ENCODE measurements around the gene AVL9. TPM values are rescaled to one million over a fixed set of nuclear protein-coding genes. Genes with fewer than 3 reads are reported as not detected.

The AVL9 gene
- total and polyA plus RNA-seq, 9 of the 15 experiments (the other 6 are each of a cell fraction or from before 2014, with no cell fraction given) = 6.4 to 66.2 (median 30.1) TPM

- TF ChIP-seq, protein P1, sequence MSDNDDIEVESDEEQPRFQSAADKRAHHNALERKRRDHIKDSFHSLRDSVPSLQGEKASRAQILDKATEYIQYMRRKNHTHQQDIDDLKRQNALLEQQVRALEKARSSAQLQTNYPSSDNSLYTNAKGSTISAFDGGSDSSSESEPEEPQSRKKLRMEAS (CRISPR knock-in tag; IDR thresholded peaks at IDR 0.05) = 0 out of 2 replicates have a peak, but pooled peaks have one; percentile 9
- TF ChIP-seq HDAC1 (IDR thresholded peaks at IDR 0.05) (peak in 1 of 2 experiments; percentile 60; a peak in 2 of 4 replicates), HDAC2 (IDR thresholded peaks at IDR 0.05) (no peak), SAP30 (IDR thresholded peaks at IDR 0.05; ENCODE audit: borderline replicate concordance, insufficient read depth, low read depth, low read length, poor library complexity, severe bottlenecking) (peak; percentile 80), PATZ1 (CRISPR knock-in tag; IDR thresholded peaks at IDR 0.05; ENCODE audit: borderline replicate concordance) (no peak), ESRRB (CRISPR knock-in tag; IDR thresholded peaks at IDR 0.05; ENCODE audit: borderline replicate concordance) (no peak), ZNF551 (CRISPR knock-in tag; IDR thresholded peaks at IDR 0.05) (no peak), NKRF (IDR thresholded peaks at IDR 0.05; ENCODE audit: borderline replicate concordance) (peak; percentile 76), SNRNP70 (optimal IDR thresholded peaks at IDR 0.05; ENCODE audit: low read depth, low read length) (no peak), EHMT2 (IDR thresholded peaks at IDR 0.05) (no peak), ZNF12 (CRISPR knock-in tag; IDR thresholded peaks at IDR 0.05) (0 out of 2 replicates have a peak, but pooled peaks have one; percentile 63), MED1 (CRISPR knock-in tag; IDR thresholded peaks at IDR 0.05; ENCODE audit: borderline replicate concordance) (no peak), TEAD1 (CRISPR knock-in tag; IDR thresholded peaks at IDR 0.05) (no peak), ATF1 (CRISPR knock-in tag; IDR thresholded peaks at IDR 0.05) (no peak), ATF1 (tag; IDR thresholded peaks at IDR 0.05) (peak; percentile 52; the same call in 1 of the 2 replicates), SIN3A (IDR thresholded peaks at IDR 0.05; ENCODE audit: borderline replicate concordance in 2 of 2, control insufficient read depth in 1 of 2, low read depth in 2 of 2, low read length in 2 of 2) (peak; percentile 27 to 65; a peak in 1 of 4 replicates), TOE1 (IDR thresholded peaks at IDR 0.05; ENCODE audit: borderline replicate concordance) (peak; percentile 62; the same call in 1 of the 2 replicates), TOE1 (CRISPR knock-in tag; IDR thresholded peaks at IDR 0.05; ENCODE audit: borderline replicate concordance, low read depth) (no peak), MYC (IDR thresholded peaks at IDR 0.05; ENCODE audit: low read depth, low read length) (0 out of 2 replicates have a peak, but pooled peaks have one; percentile 27), MYC (CRISPR knock-in tag; IDR thresholded peaks at IDR 0.05; ENCODE audit: borderline replicate concordance, low read depth) (peak; percentile 63; the same call in 1 of the 2 replicates), BHLHE40 (IDR thresholded peaks at IDR 0.05; ENCODE audit: low read length) (peak; percentile 71), ZNF263 (CRISPR knock-in tag; IDR thresholded peaks at IDR 0.05; ENCODE audit: borderline replicate concordance) (peak; percentile 80), GABPA (tag; conservative IDR thresholded peaks at IDR 0.05; ENCODE audit: low read depth) (peak; percentile 87)
These were observed at the start of gene AVL9 (continued) for GRCh38 chr7:32495298-32496051.

All from K562 (cell line).